Spleen (tissue), 11 donors: Measurements from ENCODE around the gene QSOX1. TPM values are rescaled to one million over a fixed set of nuclear protein-coding genes. Genes with fewer than 3 reads are reported as not detected.

Experiments used
- DNase-seq: peaks from one replicate; pipeline ENCODE4 v3.0.0-alpha.2; 2020
- H3K27ac ChIP-seq, 8 donors: fragments of 200-600 bp; sonication (generic) in 7 of 8; 1 replicate in 4 of 8; 2 replicates in 4 of 8; pipeline versions ENCODE4 v1.5.0 to v1.8.0; 2016 to 2021; ENCODE audit warnings: inconsistent platforms in 4 of 8, mild to moderate bottlenecking in 4 of 8, moderate library complexity in 1 of 8
- H3K27me3 ChIP-seq, 7 donors: fragments of 200-600 bp; sonication (generic) in 6 of 7; replicated peaks in 1 of 7; 1 replicate in 4 of 7; 2 replicates in 3 of 7; pipeline versions ENCODE4 v1.5.0 to v1.8.0; 2016 to 2021; ENCODE audit warnings: inconsistent platforms in 3 of 7, mild to moderate bottlenecking in 1 of 7
- H3K36me3 ChIP-seq, 6 donors: fragments of 200-600 bp; sonication (generic) in 5 of 6; 1 replicate in 4 of 6; 2 replicates in 2 of 6; pipeline versions ENCODE4 v1.5.0 to v1.8.0; 2016 to 2021; ENCODE audit warnings: inconsistent platforms in 2 of 6
- H3K4me1 ChIP-seq, 6 donors: fragments of 200-600 bp; sonication (generic) in 5 of 6; 1 replicate in 3 of 6; 2 replicates in 3 of 6; pipeline versions ENCODE4 v1.5.0 to v1.8.0; 2016 to 2021; ENCODE audit warnings: inconsistent platforms in 3 of 6
- H3K4me3 ChIP-seq, 8 donors: fragments of 200-600 bp; sonication (generic) in 7 of 8; 1 replicate in 4 of 8; 2 replicates in 4 of 8; pipeline versions ENCODE4 v1.5.0 to v1.8.0; 2016 to 2021; ENCODE audit warnings: inconsistent platforms in 4 of 8, mild to moderate bottlenecking in 4 of 8, moderate library complexity in 2 of 8
- H3K9me3 ChIP-seq, 8 donors: fragments of 200-600 bp; sonication (generic) in 7 of 8; 1 replicate in 4 of 8; 2 replicates in 4 of 8; pipeline versions ENCODE4 v1.5.0 to v1.8.0; 2016 to 2021; ENCODE audit warnings: inconsistent platforms in 4 of 8
- POLR2A ChIP-seq, 3 donors: fragments of 450-650 bp; IDR thresholded peaks; one replicate each; pipeline ENCODE4 v1.5.1; 2017; ENCODE audit warnings: antibody characterized with exemption in 3 of 3, mild to moderate bottlenecking in 1 of 3
- POLR2AphosphoS5 ChIP-seq, 3 donors: sonication (generic); formaldehyde crosslinking; IDR thresholded peaks; one replicate each; pipeline ENCODE4 v1.5.1; 2017; ENCODE audit warnings: antibody characterized with exemption in 3 of 3
- WGBS, 5 donors: extraction: QIAGEN DNeasy Blood & Tissue Kit in 3 of 5; methylation state at CpG; one replicate each; pipeline versions ENCODE4 v1.1.5 to v1.1.7; 2013 to 2018; 5-methylcytosine and 5-hydroxymethylcytosine counted together
- intact Hi-C: fragments of 100-400 bp; cut with DNase I; formaldehyde crosslinking; loops from one replicate; pipeline ENCODE4 v1.15.0; 2023; ENCODE audit warnings: low total_unique reads
- polyA plus RNA-seq, 3 donors: library from polyadenylated mRNA; stranded (reverse); fragments of 200-250 nt; gene quantifications; one replicate each; pipeline ENCODE4 v1.2.1, GENCODE V29; 2013
- total RNA-seq, 7 donors: library from RNA; depleted of rRNA in 3 of 7; stranded (reverse); fragments of >200 nt in 3 of 7; fragmentation: NEBNext Ultra II Directional in 4 of 7; extraction: Animal tissue kit (Norgen Biotek cat#: 25700) in 4 of 7; gene quantifications; one replicate each; pipeline versions ENCODE4 v1.1.0 to v1.2.1, GENCODE V29; 2016 to 2021
- TF ChIP-seq, protein P1 (sequence below), 11 experiments: fragments of 200-600 bp in 7 of 11; fragments of 450-650 bp in 4 of 11; sonication (generic) in 4 of 11; IDR thresholded peaks in 8 of 11; conservative IDR thresholded peaks in 3 of 11; 1 replicate in 7 of 11; 2 replicates in 4 of 11; pipeline versions ENCODE4 v1.4.0 to v1.8.0; 2016 to 2021; ENCODE audit warnings: antibody characterized with exemption in 11 of 11, inconsistent platforms in 4 of 11, mild to moderate bottlenecking in 1 of 11
- donor health status: healthy with polysubstance abuse.
- donor health status: DM: no; HTN: no; CAD: no; lungs with moderate emphysema.
- donor health status: DM: no; HTN: no; CAD: no.
- donor health status: Bipolar disorder and iron deficiency.
- donor health status: healthy.
- donor health status: DM: no; HTN: no; CAD: no.
- donor health status: DM: yes; HTN: yes; CAD: no.

QSOX1 gene
- total and polyA plus RNA-seq, 10 donors, result 35.2 to 78.9 (median 56.5) TPM

DNA sequence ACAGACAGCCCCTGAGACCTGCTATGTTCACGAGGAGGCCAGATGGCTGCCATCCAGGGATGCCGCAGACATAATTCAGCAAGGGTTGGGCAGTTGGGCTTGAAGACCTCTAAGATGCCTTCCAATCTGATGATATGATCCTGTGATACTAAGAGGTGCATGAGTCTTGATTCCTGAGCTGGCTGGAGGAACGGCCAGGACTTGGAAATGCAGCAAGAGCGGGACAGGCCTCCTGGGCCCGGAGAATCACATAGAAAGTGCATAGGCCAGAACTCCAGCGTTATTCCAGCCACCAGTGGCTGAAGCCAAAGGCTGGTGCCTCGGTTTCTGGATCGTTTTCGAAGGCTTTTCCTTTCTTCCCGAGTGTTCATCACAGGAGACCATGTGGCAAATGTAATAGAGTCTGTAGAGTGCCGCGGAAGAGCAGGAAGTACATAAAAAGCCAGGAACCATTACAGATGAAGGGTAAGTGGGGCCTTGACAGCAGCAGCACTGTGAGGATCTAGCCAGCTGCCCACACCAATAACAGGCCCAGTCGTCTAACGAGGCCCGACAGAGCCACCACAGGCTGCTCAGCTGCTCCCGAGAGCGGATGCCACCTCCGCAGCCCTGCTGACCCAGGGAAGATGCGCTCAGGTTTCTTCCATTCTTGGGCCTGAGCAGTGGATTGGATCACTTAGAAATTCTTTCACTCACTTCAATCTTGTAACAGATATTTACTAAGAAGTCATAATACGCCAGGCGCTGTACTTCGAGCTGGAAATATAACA is 61.4 kb downstream of the QSOX1 start:
- WGBS, 5 donors, result 86 to 94% (median 92%) methylated on average over 19 to 22 of the region's 22 CpGs
- Histone ChIP-seq H3K9me3 (no peaks in the 10 kb centered on the region), H3K36me3 (no peaks in the 10 kb centered on the region), H3K27me3 (peaks cover 0 to 17% (median 0%) of the 10 kb centered on the region in 7 donors), H3K27ac (no peak overlapping the region), H3K4me3 (no peak overlapping the region), H3K4me1 (peaks cover 0 to 4% (median 0%) of the 10 kb centered on the region in 6 donors)
- no peak for DNase-seq
- intact Hi-C loops, result no loop called here
- TF ChIP-seq, protein P1, sequence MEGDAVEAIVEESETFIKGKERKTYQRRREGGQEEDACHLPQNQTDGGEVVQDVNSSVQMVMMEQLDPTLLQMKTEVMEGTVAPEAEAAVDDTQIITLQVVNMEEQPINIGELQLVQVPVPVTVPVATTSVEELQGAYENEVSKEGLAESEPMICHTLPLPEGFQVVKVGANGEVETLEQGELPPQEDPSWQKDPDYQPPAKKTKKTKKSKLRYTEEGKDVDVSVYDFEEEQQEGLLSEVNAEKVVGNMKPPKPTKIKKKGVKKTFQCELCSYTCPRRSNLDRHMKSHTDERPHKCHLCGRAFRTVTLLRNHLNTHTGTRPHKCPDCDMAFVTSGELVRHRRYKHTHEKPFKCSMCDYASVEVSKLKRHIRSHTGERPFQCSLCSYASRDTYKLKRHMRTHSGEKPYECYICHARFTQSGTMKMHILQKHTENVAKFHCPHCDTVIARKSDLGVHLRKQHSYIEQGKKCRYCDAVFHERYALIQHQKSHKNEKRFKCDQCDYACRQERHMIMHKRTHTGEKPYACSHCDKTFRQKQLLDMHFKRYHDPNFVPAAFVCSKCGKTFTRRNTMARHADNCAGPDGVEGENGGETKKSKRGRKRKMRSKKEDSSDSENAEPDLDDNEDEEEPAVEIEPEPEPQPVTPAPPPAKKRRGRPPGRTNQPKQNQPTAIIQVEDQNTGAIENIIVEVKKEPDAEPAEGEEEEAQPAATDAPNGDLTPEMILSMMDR (IDR thresholded peaks at IDR 0.05 in 8 of 11, conservative IDR thresholded peaks at IDR 0.05 in 3 of 11), result no peak
- TF ChIP-seq POLR2AphosphoS5 (IDR thresholded peaks at IDR 0.05), result no peak
- no peak for TF ChIP-seq POLR2A (IDR thresholded peaks at IDR 0.05)

DNA sequence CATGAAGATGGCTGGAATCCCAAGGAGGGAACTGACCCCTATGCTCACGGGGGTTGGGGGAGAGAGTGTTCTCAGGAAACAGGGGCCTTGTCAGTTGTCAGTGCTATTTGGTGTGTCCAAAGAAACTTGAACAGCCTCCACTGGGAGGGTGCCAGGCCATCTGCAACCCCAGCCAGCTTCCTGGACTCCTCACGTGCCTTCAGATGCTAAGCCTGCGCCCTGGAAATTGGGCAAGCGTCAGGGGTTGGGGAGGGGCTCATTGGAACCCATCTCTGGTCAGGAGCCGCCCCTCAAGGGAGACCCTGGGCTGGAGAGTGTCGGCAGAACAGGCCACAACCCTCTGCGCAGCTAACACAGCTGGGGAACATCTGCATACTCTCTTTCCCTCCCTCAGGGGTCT is 62.3 kb downstream of the QSOX1 start:
- no peak overlapping the region for H3K27ac ChIP-seq
- intact Hi-C loops, result no loop called here
- no peaks in the 10 kb centered on the region for H3K9me3 ChIP-seq
- H3K27me3 ChIP-seq, result peaks cover 0 to 21% (median 0%) of the 10 kb centered on the region in 7 donors
- no peak for DNase-seq
- TF ChIP-seq POLR2A (IDR thresholded peaks at IDR 0.05) (no peak), POLR2AphosphoS5 (IDR thresholded peaks at IDR 0.05) (no peak)
- TF ChIP-seq, protein P1 (IDR thresholded peaks at IDR 0.05 in 8 of 11, conservative IDR thresholded peaks at IDR 0.05 in 3 of 11), result no peak
- no peak overlapping the region for H3K4me3 ChIP-seq
- H3K36me3 ChIP-seq, result no peaks in the 10 kb centered on the region
- WGBS, 5 donors, result 63 to 85% (median 74%) methylated on average over 5 to 7 of the region's 7 CpGs
- peaks cover 0 to 4% (median 0%) of the 10 kb centered on the region in 6 donors for H3K4me1 ChIP-seq

DNA sequence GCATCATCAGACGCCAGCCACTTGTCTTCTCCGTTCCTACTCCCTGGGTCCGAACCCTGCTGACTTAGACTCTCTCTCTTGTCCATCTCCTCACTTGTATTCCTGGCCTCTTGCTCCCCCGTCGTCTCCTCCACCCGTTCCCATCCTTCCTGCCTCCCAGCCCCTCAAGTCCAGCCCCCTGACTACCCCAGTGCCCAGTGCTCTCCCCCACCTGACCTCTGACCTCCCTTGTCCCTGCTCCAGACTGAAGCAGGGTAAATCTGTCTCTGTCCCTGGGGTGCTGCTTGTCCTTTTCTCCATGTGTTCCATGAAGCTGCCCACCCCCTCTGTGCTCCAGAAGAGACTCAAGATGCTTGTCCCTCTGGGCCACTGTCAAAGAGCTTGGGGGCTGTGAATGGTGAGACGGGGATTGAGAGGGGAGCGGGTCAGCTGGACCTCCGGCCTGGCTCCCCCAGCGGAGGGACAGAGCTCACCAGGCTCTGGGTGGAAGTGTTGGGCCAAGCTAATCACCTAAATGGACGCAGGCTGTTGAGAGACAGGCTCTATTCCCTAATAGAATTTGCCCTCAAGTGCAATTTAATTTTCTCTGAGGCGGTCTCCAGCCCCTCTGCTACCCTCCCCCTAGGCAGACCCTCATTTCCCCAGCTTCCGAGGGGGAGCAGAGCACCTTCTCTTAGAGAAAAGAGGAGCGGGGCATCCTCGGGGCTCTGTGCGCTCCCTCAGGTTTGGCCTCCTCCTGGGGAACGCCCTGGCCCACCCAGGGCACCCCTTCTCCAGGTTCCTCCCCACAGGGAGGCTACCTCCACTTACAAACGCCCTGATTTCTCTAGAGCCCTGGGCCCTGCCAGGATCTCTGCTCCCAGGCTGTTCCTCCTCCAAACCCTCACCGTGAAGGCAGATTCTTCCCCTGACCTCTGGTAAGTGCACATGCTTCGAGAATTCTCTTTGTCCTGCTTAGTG is 64.4 kb downstream of the QSOX1 start:
- Histone ChIP-seq H3K36me3 (no peaks in the 10 kb centered on the region), H3K27ac (no peak overlapping the region), H3K4me1 (no peaks in the 10 kb centered on the region), H3K27me3 (peaks cover 0 to 40% (median 0%) of the 10 kb centered on the region in 7 donors), H3K9me3 (no peaks in the 10 kb centered on the region), H3K4me3 (no peak overlapping the region)
- WGBS, 5 donors, result 80 to 89% (median 84%) methylated on average over 18 to 20 of the region's 20 CpGs
- intact Hi-C loops, result no loop called here
- no peak for DNase-seq
- TF ChIP-seq, protein P1 (IDR thresholded peaks at IDR 0.05 in 8 of 11, conservative IDR thresholded peaks at IDR 0.05 in 3 of 11), result no peak
- TF ChIP-seq POLR2A (IDR thresholded peaks at IDR 0.05) (no peak), POLR2AphosphoS5 (IDR thresholded peaks at IDR 0.05) (no peak)
